Heart left ventricle (tissue), 13 donors: ENCODE data around the gene PITHD1.

Experiments
- POLR2A ChIP-seq, 2 donors: fragments of 450-650 bp; IDR thresholded peaks; one replicate each; pipeline ENCODE4 v1.6.1; 2017; ENCODE audit warnings: antibody characterized with exemption in 2 of 2, mild to moderate bottlenecking in 2 of 2, moderate library complexity in 2 of 2
- TF ChIP-seq, protein P1 (sequence below), 12 donors: fragments of 200-600 bp; sonication (generic) in 4 of 12; IDR thresholded peaks; one replicate each; pipeline versions ENCODE4 v1.5.0 to v1.8.0; 2018 to 2022; ENCODE audit warnings: antibody characterized with exemption in 12 of 12, mild to moderate bottlenecking in 5 of 12
- donor health status: ischemic (EF 13 %, LVEDD 7.1; RV severe dilation, severe dysfunction).
- donor health status: DM: no; HTN: yes; CAD: no.
- donor health status: DM: no; HTN: no; CAD: no.
- donor health status: ischemic (EF 25% LVEDD 6.9; RV normal size, moderate dysfunction).
- donor health status: ischemic (EF 25% LVEDD 5.7; RV mildly dilated, moderate dysfunction).
- donor health status: ischemic (EF 35%, LVEDD 5.7; RV mildly dilated, moderate dysfunction).
- donor health status: nonischemic (EF 11% LVEDD 7.7; RV severe dilation, severe dysfunction).
- donor health status: DM: yes; HTN: yes; CAD: no.
- donor health status: PGD.
- donor health status: ischemic (EF 29% LVEDD 5.4; RV normal size, mild dysfunction).
- donor health status: nonischemic (EF 23%, LVEDD 6.1; RV moderate dilation, normal function).

DNA sequence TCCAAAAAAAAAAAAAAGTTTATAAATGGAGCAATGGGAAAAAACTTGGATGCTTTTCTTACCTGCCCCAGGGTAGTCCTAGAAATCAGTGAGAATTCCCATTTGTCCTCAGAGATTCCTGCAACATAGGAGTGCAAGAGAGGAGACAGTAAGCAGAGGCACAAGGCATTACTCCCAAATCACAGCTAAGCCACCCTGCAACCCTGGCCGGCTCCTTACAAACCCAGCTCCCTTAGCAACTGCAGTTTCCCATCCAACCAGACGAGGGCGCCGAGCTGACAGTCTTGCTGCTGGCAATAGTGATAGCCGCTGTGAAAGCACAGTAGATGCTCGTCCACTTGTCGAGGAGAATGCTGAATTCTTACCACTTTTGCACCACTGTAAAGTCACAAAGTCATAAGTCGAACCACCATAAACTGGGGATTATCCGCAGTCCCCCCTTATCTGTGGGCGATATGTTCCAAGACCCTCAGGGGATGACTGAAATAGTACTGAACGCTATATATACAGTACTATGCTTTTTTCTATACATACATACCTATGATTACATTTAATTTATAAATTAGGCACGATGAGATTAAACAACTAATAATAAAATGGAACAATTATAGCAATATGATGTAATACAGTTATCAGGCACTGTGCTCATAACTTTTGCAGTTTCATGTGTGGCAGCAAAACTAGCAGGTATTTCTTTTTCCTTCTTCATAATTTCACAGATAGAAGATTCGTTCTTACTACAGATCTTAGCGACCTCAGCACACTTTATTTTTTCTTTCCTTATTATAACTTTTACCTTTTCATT, 6.0 kb upstream of the PITHD1 start:
- TF ChIP-seq, protein P1, sequence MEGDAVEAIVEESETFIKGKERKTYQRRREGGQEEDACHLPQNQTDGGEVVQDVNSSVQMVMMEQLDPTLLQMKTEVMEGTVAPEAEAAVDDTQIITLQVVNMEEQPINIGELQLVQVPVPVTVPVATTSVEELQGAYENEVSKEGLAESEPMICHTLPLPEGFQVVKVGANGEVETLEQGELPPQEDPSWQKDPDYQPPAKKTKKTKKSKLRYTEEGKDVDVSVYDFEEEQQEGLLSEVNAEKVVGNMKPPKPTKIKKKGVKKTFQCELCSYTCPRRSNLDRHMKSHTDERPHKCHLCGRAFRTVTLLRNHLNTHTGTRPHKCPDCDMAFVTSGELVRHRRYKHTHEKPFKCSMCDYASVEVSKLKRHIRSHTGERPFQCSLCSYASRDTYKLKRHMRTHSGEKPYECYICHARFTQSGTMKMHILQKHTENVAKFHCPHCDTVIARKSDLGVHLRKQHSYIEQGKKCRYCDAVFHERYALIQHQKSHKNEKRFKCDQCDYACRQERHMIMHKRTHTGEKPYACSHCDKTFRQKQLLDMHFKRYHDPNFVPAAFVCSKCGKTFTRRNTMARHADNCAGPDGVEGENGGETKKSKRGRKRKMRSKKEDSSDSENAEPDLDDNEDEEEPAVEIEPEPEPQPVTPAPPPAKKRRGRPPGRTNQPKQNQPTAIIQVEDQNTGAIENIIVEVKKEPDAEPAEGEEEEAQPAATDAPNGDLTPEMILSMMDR (IDR thresholded peaks at IDR 0.05), result peak; percentile 84 to 94 (median 92)
- no peak for TF ChIP-seq POLR2A (IDR thresholded peaks at IDR 0.05)
